Sigmoid colon (tissue), 4 donors: Measurements from ENCODE around the gene USF1.

Experiments used
- POLR2AphosphoS5 ChIP-seq, 4 donors: sonication (generic); formaldehyde crosslinking; IDR thresholded peaks; one replicate each; pipeline ENCODE4 v1.6.1; 2017; ENCODE audit warnings: antibody characterized with exemption in 4 of 4
- TF ChIP-seq, protein P1 (sequence below), 4 experiments: fragments of 450-650 bp in 3 of 4; fragments of 200-600 bp in 1 of 4; IDR thresholded peaks; one replicate each; pipeline ENCODE4 v1.5.1; 2016 to 2019; ENCODE audit warnings: antibody characterized with exemption in 4 of 4, mild to moderate bottlenecking in 3 of 4, moderate library complexity in 2 of 4

DNA sequence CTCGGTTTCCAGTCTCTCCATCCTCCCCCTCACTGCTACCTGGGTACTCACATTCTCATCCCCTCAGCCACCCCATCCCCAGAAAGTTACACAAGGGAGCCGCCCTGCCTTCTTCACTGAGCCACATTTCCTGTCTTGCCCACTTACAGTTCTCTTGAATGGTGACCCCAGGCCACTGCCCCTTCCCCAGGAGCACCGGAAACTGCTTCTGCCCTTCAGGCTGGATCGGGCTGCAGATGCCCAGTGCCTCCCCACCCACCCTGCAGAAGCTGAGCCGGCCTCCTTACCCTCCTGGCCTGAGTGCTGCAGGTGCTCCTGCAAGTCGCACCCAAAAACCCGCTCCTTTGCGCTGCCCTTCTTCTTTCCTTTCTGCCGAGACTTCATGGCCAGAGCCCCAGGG, 23.5 kb upstream of the USF1 start:
- TF ChIP-seq, protein P1, sequence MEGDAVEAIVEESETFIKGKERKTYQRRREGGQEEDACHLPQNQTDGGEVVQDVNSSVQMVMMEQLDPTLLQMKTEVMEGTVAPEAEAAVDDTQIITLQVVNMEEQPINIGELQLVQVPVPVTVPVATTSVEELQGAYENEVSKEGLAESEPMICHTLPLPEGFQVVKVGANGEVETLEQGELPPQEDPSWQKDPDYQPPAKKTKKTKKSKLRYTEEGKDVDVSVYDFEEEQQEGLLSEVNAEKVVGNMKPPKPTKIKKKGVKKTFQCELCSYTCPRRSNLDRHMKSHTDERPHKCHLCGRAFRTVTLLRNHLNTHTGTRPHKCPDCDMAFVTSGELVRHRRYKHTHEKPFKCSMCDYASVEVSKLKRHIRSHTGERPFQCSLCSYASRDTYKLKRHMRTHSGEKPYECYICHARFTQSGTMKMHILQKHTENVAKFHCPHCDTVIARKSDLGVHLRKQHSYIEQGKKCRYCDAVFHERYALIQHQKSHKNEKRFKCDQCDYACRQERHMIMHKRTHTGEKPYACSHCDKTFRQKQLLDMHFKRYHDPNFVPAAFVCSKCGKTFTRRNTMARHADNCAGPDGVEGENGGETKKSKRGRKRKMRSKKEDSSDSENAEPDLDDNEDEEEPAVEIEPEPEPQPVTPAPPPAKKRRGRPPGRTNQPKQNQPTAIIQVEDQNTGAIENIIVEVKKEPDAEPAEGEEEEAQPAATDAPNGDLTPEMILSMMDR (IDR thresholded peaks at IDR 0.05) = no peak
- TF ChIP-seq POLR2AphosphoS5 (IDR thresholded peaks at IDR 0.05) = no peak
